H1 (cell line): Measurements from ENCODE around the gene YOD1. TPM values are rescaled to one million over a fixed set of nuclear protein-coding genes. Genes with fewer than 3 reads are reported as not detected.

Experiments used
- CTCF ChIA-PET: fragments of 300-600 bp; sonication (Branson Sonifier 250); formaldehyde crosslinking; loops from one replicate; lab custom pipeline; 2021; ENCODE audit not compliant: partially characterized antibody; lab: Charles Lee
- POLR2A ChIA-PET: fragments of 300-600 bp; sonication (Branson Sonifier 250); formaldehyde crosslinking; loops from one replicate; lab custom pipeline; 2021; ENCODE audit warnings: inconsistent platforms; ENCODE audit not compliant: partially characterized antibody; lab: Charles Lee
- DNase-seq, 2 experiments: peaks; one replicate each; pipeline versions ENCODE4 v3.0.0 to v3.0.0-alpha.2; 2010 to 2022; ENCODE audit warnings: low spot score in 2 of 2, low read depth in 1 of 2, mixed read lengths in 1 of 2
- FAIRE-seq: peaks from 2 replicates; lab custom pipeline; 2011; peaks lifted over from hg19 to GRCh38; lab: Jason Lieb, UNC
- H2AFZ ChIP-seq: 2 replicates; pipeline ENCODE4 v1.8.1; 2012; ENCODE audit warnings: low read length, inconsistent platforms
- H2AK5ac ChIP-seq: 2 replicates; pipeline ENCODE4 v1.6.1; 2013; ENCODE audit warnings: low read depth, low read length
- H2BK120ac ChIP-seq: replicated peaks from 2 replicates; pipeline ENCODE3; 2013; ENCODE audit warnings: low read depth, low read length, inconsistent platforms
- H2BK12ac ChIP-seq: 2 replicates; pipeline ENCODE4 v1.6.1; 2013; ENCODE audit warnings: low read depth, low read length
- H2BK15ac ChIP-seq: 2 replicates; pipeline ENCODE4 v1.6.1; 2013; ENCODE audit warnings: low read length
- H2BK20ac ChIP-seq: 2 replicates; pipeline ENCODE4 v1.6.1; 2013; ENCODE audit warnings: low read length
- H2BK5ac ChIP-seq: 2 replicates; pipeline ENCODE4 v1.6.1; 2013; ENCODE audit warnings: low read depth, low read length
- H3K14ac ChIP-seq: 2 replicates; pipeline ENCODE4 v1.6.1; 2013; ENCODE audit warnings: inconsistent platforms; ENCODE audit not compliant: insufficient read length
- H3K18ac ChIP-seq: 2 replicates; pipeline ENCODE4 v1.6.1; 2013; ENCODE audit warnings: low read length; ENCODE audit errors: extremely low read depth
- H3K23ac ChIP-seq: 2 replicates; pipeline ENCODE4 v1.6.1; 2013; ENCODE audit warnings: inconsistent platforms; ENCODE audit not compliant: insufficient read length
- H3K23me2 ChIP-seq: 2 replicates; pipeline ENCODE4 v1.6.1; 2013; ENCODE audit warnings: low read depth, low read length
- H3K27ac ChIP-seq: 2 replicates; pipeline ENCODE4 v1.6.1; 2011; ENCODE audit warnings: low read depth, low read length, inconsistent platforms
- H3K27me3 ChIP-seq, 4 experiments: replicated peaks in 1 of 4; 1 replicate in 1 of 4; 2 replicates in 3 of 4; pipeline versions ENCODE4 v1.6.1 to v1.8.1; 2011 to 2013; ENCODE audit warnings: low read length in 3 of 4, mild to moderate bottlenecking in 3 of 4, inconsistent platforms in 2 of 4, mixed read lengths in 2 of 4, moderate library complexity in 1 of 4; ENCODE audit not compliant: control insufficient read depth in 3 of 4, insufficient read depth in 3 of 4; ENCODE audit errors: extremely low read depth in 1 of 4
- H3K36me3 ChIP-seq, 4 experiments: 2 replicates each; pipeline versions ENCODE4 v1.6.1 to v1.8.1; 2011 to 2013; ENCODE audit warnings: mild to moderate bottlenecking in 4 of 4, low read length in 3 of 4, moderate library complexity in 2 of 4, control low read depth in 1 of 4, inconsistent platforms in 1 of 4; ENCODE audit not compliant: insufficient read depth in 4 of 4, control insufficient read depth in 2 of 4
- H3K4ac ChIP-seq: replicated peaks from 2 replicates; pipeline ENCODE3; 2013; ENCODE audit warnings: low read length, low read depth, mixed read lengths, inconsistent platforms; ENCODE audit not compliant: insufficient read length
- H3K4me1 ChIP-seq, 4 experiments: replicated peaks in 1 of 4; 1 replicate in 1 of 4; 2 replicates in 3 of 4; pipeline versions ENCODE4 v1.6.1 to v1.8.1; 2011 to 2013; ENCODE audit warnings: low read length in 3 of 4, inconsistent platforms in 2 of 4, mixed read lengths in 1 of 4; ENCODE audit not compliant: insufficient read depth in 4 of 4, control insufficient read depth in 3 of 4
- H3K4me2 ChIP-seq, 2 experiments: 2 replicates each; pipeline versions ENCODE4 v1.6.1 to v1.8.1; 2011 to 2013; ENCODE audit warnings: low read depth in 2 of 2, low read length in 2 of 2, control low read depth in 1 of 2, inconsistent platforms in 1 of 2, mild to moderate bottlenecking in 1 of 2; ENCODE audit not compliant: insufficient read depth in 1 of 2
- H3K4me3 ChIP-seq, 4 experiments: fragments of 200-600, 300-600 bp in 1 of 4; sonication (generic), shearing (Covaris generic), sonication (Bioruptor Twin) in 1 of 4; 2 replicates each; pipeline versions ENCODE4 v1.5.1 to v1.8.1; 2011 to 2016; ENCODE audit warnings: low read length in 4 of 4, low read depth in 3 of 4, control low read depth in 2 of 4, inconsistent platforms in 2 of 4, mild to moderate bottlenecking in 2 of 4, mixed read lengths in 1 of 4, moderate library complexity in 1 of 4; ENCODE audit not compliant: insufficient read depth in 2 of 4; ENCODE audit errors: extremely low read depth in 1 of 4
- H3K56ac ChIP-seq: replicated peaks from 2 replicates; pipeline ENCODE3; 2013; ENCODE audit warnings: low read depth, mild to moderate bottlenecking, mixed read lengths, low read length, inconsistent platforms; ENCODE audit not compliant: insufficient read length
- H3K79me1 ChIP-seq: 2 replicates; pipeline ENCODE4 v1.6.1; 2013; ENCODE audit warnings: low read depth, low read length, control low read depth
- H3K79me2 ChIP-seq, 2 experiments: 2 replicates each; pipeline versions ENCODE4 v1.6.1 to v1.8.1; 2012 to 2013; ENCODE audit warnings: low read length in 2 of 2, mild to moderate bottlenecking in 2 of 2, inconsistent platforms in 1 of 2; ENCODE audit not compliant: insufficient read depth in 2 of 2, control insufficient read depth in 1 of 2
- H3K9ac ChIP-seq, 4 experiments: replicated peaks in 1 of 4; 1 replicate in 1 of 4; 2 replicates in 3 of 4; pipeline versions ENCODE4 v1.6.1 to v1.8.1; 2011 to 2013; ENCODE audit warnings: low read depth in 3 of 4, low read length in 3 of 4, control low read depth in 2 of 4, mild to moderate bottlenecking in 2 of 4, moderate library complexity in 2 of 4, inconsistent platforms in 1 of 4; ENCODE audit errors: extremely low read depth in 1 of 4
- H3K9me3 ChIP-seq, 2 experiments: 2 replicates each; pipeline versions ENCODE4 v1.6.1 to v1.8.1; 2012 to 2013; ENCODE audit warnings: mild to moderate bottlenecking in 2 of 2, moderate library complexity in 2 of 2, control low read depth in 1 of 2, inconsistent platforms in 1 of 2, low read depth in 1 of 2, low read length in 1 of 2, mixed read lengths in 1 of 2; ENCODE audit not compliant: insufficient read depth in 2 of 2
- H4K20me1 ChIP-seq, 2 experiments: replicated peaks in 1 of 2; 2 replicates each; pipeline versions ENCODE3 to v1.8.1; 2011 to 2013; ENCODE audit warnings: inconsistent platforms in 2 of 2, low read length in 2 of 2, mild to moderate bottlenecking in 1 of 2; ENCODE audit not compliant: insufficient read depth in 2 of 2, control insufficient read depth in 1 of 2
- H4K5ac ChIP-seq: 2 replicates; pipeline ENCODE4 v1.6.1; 2013; ENCODE audit warnings: low read length, low read depth, mixed read lengths, inconsistent platforms; ENCODE audit not compliant: insufficient read length
- H4K8ac ChIP-seq: 2 replicates; pipeline ENCODE4 v1.8.0; 2013; ENCODE audit warnings: mild to moderate bottlenecking, moderate library complexity, low read length, inconsistent platforms; ENCODE audit not compliant: insufficient read depth; ENCODE audit errors: extremely low read depth
- H4K91ac ChIP-seq: replicated peaks from 2 replicates; pipeline ENCODE3; 2013; ENCODE audit warnings: low read length, mixed read lengths, inconsistent platforms; ENCODE audit not compliant: insufficient read length
- SAP30 ChIP-seq: fragments of 300-600 bp; sonication (generic); IDR thresholded peaks from 2 replicates; pipeline ENCODE4 v1.7.1; 2012; ENCODE audit warnings: low read length, moderate library complexity, mild to moderate bottlenecking, inconsistent platforms; ENCODE audit not compliant: insufficient read depth, insufficient replicate concordance
- TAF7 ChIP-seq: optimal IDR thresholded peaks from 2 replicates; pipeline ENCODE3; 2011; ENCODE audit warnings: low read depth, mild to moderate bottlenecking, inconsistent platforms, low read length, moderate library complexity, borderline replicate concordance
- WGBS, 2 experiments: shearing (Covaris generic) in 1 of 2; methylation state at CpG; one replicate each; pipeline versions ENCODE4 v1.1.6 to v1.1.7; 2013 to 2015; ENCODE audit warnings: low lambda C conversion rate in 2 of 2, mixed read lengths in 2 of 2, inconsistent platforms in 1 of 2, low coverage in 1 of 2, missing lambda C conversion rate in 1 of 2; ENCODE audit not compliant: insufficient replicate concordance in 2 of 2, insufficient coverage in 1 of 2, insufficient read length in 1 of 2; ENCODE audit errors: extremely low coverage in 1 of 2, missing lambda C conversion rate in 1 of 2; 5-methylcytosine and 5-hydroxymethylcytosine counted together
- polyA plus RNA-seq, 7 experiments: library from polyadenylated mRNA; depleted of rRNA in 3 of 7; stranded (reverse) in 5 of 7; unstranded in 2 of 7; fragments of >200 nt in 5 of 7; fragments of 200-250 nt in 2 of 7; gene quantifications; 1 replicate in 5 of 7; 2 replicates in 1 of 7; 4 replicates in 1 of 7; pipeline versions ENCODE4 v1.2.1 to v1.2.3, GENCODE V29; 2011 to 2013; ENCODE audit warnings: missing spikeins in 2 of 7, mixed read lengths in 2 of 7
- total RNA-seq: library from RNA; stranded (reverse); fragmentation: NEBNext Ultra II Directional; extraction: Animal tissue kit (Norgen Biotek cat#: 25700); gene quantifications from 2 replicates; pipeline ENCODE4 v1.2.1, GENCODE V29; 2021

YOD1 gene
- total and polyA plus RNA-seq, 2 of the 8 experiments (the other 6 are each of a cell fraction or from before 2014, with no cell fraction given): 1.9 to 11.8 TPM

- Histone ChIP-seq H2AK5ac (no peak overlapping the region), H2BK15ac (no peak overlapping the region)
- WGBS, 2 experiments: 83% methylated on average over 6 of the region's 6 CpGs; no CpG with 5 or more reads in 1 of the 2 experiments
Measured at GRCh38 chr1:207079706-207080241, 28.8 kb upstream of the YOD1 start.

More at GRCh38 chr1:207079706-207080241, 28.8 kb upstream of the YOD1 start:
- H3K23me2 ChIP-seq: no peaks in the 10 kb centered on the region
- no peaks in the 10 kb centered on the region for H3K79me1 ChIP-seq
- no peak overlapping the region for H3K9ac ChIP-seq
- no peak overlapping the region for H3K4me3 ChIP-seq
- H4K8ac ChIP-seq: no peak overlapping the region
- H3K4me1 ChIP-seq: peaks cover 0 to under 1% (median 0%) of the 10 kb centered on the region in 4 experiments; a peak in 1 of 7 replicates
- TF ChIP-seq SAP30: no peak
- TF ChIP-seq TAF7: no peak
- H3K9me3 ChIP-seq: no peaks in the 10 kb centered on the region
- peaks cover 0 to 4% (median 0%) of the 10 kb centered on the region in 4 experiments; a peak in 1 of 8 replicates for H3K36me3 ChIP-seq
- no peak overlapping the region for H2BK5ac ChIP-seq
- no peak overlapping the region for H3K4me2 ChIP-seq
- no peak overlapping the region for H2BK20ac ChIP-seq
- no peaks in the 10 kb centered on the region for H3K79me2 ChIP-seq
- H4K5ac ChIP-seq: no peak overlapping the region
- ChIA-PET POLR2A (interaction anchor here (0.7 to 1.2 kb wide), 2 partner anchors 13 to 21 kb away, joined by 3 read pairs; no protein-coding TSS in a partner anchor), CTCF (interaction anchor here (0.8 to 2.6 kb wide), 15 partner anchors 12 to 420 kb away, joined by 3 to 12 read pairs (median 3); partner anchors contain the start of gene PFKFB2)
- no peak overlapping the region for H3K18ac ChIP-seq
- no peaks in the 10 kb centered on the region for H4K20me1 ChIP-seq
- H2AFZ ChIP-seq: no peak overlapping the region
- H2BK120ac ChIP-seq: no peak overlapping the region
- H3K4ac ChIP-seq: no peak overlapping the region
- no peak overlapping the region for H4K91ac ChIP-seq
- no peak overlapping the region for H3K27ac ChIP-seq
- no peak overlapping the region for H3K56ac ChIP-seq
- no peak for DNase-seq
- H3K23ac ChIP-seq: no peak overlapping the region
- no peak overlapping the region for H3K14ac ChIP-seq
- FAIRE-seq: no peak
- no peak overlapping the region for H2BK12ac ChIP-seq
- H3K27me3 ChIP-seq: no peaks in the 10 kb centered on the region
